GM19324 (cell line): ENCODE measurements around the gene PAK2.
A peak's percentile ranks its signal among the peaks of the same experiment; 100 is the strongest.
"Not testable (repeated sequence)": the region's sequence is repeated elsewhere in the genome, so short reads cannot be mapped to it uniquely, and the experiment has no call there.

ENCODE experiments used
- ATAC-seq: cut with Tn5 transposase; IDR thresholded peaks from one replicate; pipeline ENCODE4 v1.9.1; 2021; ENCODE audit warnings: mild to moderate bottlenecking, moderate library complexity; ENCODE audit not compliant: unreplicated experiment, low FRiP score

PAK2 gene

DNA sequence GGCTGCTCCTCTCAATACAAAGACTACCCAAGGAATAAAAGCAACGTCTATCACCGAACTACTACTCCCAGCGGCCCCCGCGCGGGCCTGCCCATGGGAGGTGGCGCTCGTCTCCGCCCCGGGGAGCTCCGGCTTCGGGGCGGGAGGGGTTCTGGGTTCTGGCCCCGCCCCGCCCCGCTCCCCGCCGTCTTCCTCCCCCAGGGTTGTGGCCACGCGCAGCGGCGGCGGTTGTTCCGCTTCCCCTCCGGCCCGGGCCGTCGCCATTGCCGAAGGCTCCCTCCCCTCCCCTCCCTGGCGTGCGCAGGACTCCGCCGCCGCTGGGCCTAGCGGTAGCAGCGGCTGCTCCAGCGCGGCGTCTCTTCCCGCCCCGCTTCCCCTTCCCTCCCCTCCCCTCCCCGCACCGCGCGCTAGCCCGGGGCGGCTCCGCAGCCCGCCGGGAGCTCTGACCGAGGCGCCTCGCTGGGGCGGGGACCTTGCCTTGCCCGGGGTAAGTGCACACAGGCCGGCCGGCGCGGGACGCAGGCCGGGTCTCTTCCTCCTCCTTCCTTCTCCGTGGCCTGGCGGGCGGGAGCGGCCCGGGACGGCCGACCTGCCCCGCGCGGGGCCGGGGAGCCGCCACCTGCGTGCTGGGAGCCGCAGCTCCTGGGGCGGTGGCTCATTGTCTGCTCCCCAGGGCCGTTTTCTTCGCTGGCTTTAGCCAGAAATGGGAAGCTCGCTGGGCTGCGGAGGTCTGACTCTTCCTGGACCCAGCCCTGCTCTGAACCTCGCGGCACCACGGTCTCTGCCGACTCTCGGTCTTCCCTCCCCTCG lies at the start of gene PAK2:
PAK2 (plus strand) TSS at position 187 of the 810 bp plus-strand sequence. CDS start 42,790 bp downstream, outside the sequence.
- peak; percentile 92 for ATAC-seq

DNA sequence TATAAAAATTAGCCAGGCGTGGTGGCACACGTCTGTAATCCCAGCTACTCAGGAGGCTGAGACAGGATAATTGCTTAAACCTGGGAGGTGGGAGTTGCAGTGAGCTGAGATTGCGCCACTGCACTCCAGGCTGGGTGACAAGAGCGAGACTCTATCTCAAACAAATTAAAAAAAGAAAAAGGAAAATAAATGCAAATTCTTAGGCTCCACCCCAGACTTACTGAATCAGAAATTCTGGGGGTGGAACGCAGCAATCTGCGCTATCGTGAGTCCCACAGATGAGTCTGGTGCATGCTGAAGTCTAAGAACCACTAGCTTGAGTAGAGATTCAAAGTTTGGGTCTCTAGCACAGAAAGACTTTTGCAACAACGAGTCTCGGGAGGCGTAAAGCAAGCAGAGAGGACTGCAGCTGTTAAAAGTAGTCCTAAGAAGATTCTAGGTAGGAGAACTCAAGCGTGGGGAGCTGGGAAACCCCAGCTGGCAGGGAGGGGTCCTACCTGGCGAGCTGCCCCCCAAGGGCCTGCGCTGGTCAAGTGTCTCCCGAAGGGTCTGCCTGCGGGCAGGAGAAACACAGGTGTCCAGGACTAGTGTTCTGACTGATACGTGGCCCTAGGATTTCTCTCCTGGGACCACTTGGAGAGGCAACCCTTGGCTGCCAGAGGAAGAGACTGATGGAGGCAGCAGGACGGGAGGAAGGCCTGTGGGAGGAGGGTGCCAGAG lies 49.6 kb upstream of the PAK2 start:
- no peak for ATAC-seq

DNA sequence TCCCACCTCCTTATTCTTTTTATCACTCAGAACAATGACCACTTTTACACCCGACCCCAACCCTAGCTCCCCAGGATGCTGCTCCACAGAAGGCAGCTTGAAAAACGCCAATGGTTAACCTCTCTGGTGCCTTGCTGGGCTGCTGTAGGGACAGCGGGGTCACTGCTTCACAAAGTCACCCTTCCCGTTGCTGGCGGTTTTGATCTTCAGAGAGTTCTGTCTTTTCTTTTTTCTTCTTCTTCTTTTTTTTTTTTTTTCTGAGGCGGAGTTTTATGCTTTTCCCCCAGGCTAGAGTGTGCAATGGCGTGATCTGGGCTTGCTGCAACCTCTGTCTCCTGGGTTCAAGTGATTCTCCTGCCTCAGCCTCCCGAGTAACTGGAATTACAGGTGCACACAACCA lies 48.3 kb upstream of the PAK2 start:
- ATAC-seq = no peak

DNA sequence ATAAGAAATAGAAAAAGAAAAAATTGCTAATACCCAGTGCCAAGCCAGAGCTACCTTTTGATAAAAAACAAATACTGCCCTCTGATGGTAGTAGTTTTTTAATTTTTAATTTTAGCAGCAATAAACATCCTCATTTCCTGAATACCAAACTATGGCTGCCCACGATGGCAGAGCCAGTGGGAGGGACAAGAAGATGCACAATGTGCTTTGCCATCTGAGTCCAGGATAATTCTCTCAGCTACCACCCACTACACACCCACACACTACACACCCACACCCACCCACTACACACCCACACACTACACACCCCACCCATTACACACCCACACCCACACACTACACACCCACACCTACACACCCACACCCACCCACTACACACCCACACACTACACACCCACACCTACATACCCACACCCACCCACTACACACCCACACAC lies 45.4 kb upstream of the PAK2 start:
- no peak for ATAC-seq

DNA sequence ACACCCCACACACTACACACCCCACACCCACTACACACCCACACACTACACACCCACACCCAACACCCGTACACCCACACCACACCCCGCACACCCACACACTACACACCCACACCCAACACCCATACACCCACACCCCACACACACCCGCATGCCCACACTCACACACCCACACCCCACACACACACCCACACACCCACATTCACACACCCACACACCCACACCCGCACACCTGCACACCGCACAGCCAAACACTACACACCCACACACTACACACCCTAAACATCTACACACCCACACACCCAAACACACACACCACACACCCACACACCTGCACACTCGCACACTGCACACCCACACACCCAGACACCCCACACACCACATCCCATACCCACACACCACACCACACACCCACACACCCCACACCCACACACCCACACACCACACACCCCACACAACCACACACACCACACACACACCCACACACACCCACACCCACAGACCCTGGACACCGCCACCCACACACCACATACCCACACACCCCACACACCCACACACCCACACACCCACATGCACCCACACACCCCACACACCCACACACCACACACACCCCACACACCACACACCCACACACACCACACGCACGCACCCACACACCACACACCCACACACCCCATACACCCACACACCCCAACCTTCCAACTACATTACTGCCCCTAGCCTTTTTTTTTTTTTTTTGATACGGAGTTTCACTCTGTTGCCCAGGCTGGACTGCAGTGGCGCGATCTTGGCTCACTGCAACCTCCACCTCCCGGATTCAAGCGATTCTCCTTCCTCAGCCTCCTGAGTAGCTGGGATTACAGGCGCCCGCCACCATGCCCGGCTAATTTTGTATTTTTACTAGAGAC lies 44.5 kb upstream of the PAK2 start:
- no peak for ATAC-seq

DNA sequence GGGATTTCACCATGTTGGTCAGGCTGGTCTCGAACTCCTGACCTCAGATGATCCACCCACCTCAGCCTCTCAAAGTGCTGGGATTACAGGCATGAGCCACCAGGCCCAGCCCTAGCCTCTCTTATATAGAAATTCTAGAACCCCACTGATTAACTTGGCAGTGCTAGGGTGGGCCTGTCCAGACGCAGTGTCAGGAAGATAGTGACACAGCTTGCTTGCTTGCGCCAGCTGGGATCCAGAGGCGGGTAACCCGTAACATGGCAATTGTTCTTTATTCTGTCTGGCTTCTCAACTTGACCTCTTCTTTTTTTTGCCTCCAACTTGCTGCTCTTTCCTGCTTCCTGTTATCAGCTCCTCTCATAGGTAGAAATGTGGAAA lies 43.8 kb upstream of the PAK2 start:
- no peak for ATAC-seq

DNA sequence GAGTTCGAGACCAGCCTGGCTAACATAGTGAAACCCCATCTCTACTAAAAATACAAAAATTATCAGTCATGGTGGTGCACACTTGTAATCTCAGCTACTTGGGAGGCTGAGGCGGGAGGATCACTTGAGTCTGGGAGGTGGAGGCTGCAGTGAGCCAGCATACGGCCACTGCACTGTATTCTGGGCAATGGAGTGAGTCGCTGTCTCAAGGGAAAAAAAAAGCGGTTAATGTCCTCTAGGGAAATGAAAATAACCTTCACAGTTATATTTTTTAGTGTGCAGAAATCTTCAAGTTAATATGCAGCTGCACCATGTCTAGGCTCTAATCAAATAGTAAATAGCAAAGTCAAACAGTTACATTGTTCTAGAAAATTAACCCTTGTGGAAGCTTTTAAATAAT lies 42.4 kb upstream of the PAK2 start:
- ATAC-seq = no peak

DNA sequence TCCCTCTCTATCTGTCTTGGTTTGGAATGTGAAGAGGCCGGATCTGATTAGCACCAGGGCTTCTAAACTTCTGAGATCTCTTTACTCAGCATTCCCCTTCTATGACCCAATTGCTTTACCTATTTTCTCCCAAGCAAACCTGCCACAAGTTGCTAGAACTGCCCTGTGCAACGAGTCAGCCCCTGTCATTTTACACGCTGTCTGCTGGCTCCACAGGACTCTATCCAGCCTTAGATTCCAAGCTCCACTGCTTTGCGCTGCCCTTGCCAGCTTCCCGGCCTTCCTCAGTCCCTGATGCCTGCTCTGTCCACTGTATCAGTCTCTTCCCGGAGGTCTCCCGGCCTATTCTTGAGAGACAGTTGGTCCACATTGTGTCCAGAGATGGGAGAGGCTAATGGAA lies 39.9 kb upstream of the PAK2 start:
- ATAC-seq = no peak

DNA sequence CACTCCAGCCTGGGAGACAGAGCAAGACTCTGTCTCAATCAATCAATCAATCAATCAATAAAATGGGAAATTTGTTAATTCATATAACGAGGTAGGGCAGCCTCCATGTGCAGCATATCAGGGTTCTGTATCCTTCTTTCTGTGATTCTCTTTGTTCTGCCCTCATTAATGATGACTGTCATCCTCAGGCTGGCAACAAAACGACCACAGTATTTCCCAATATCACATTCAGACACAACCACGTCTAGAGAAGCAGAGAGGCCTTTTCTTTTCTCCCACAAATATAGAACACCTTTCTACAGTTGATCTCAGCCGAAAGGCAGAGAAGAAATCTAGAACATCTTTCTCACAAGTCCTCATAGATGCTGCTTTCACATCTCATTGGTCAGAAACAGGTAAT lies 38.9 kb upstream of the PAK2 start:
- ATAC-seq = no peak

DNA sequence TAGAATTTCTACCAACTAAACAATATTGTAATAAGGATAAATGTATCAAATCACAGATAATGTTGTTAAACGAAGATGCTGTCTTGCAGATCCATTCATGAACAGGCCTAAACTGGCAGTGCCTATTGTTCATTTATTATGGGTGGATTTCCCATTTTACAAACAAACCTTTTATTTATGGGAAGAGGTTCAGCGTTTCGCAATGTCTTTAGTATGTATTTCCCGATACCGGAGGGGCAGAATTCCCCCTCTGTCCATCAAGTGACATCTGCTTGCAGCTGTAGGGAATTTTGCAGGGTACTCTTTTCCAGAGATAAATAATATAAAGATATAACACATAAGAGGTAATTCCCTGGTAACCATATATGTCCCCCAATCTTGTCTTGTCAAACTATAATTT lies 33.3 kb upstream of the PAK2 start:
- no peak for ATAC-seq

DNA sequence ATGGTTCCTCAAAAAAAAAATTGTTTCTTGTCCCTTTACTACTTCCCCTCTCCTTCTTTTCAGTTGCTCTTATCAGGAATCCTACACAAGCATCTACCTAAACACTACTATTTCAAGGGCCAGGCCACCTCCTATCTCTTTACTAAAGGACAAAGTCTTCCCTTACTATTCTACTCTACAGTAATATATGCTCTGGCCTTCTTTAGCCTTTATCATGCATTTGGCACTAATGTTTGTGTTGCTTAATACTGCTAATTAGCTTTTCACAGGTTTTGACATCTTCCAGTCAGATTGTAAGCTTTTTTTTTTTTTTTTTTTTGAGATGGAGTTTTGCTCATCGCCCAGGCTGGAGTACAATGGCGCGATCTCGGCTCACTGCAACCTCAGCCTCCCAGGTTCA lies 32.9 kb upstream of the PAK2 start:
- no peak for ATAC-seq

DNA sequence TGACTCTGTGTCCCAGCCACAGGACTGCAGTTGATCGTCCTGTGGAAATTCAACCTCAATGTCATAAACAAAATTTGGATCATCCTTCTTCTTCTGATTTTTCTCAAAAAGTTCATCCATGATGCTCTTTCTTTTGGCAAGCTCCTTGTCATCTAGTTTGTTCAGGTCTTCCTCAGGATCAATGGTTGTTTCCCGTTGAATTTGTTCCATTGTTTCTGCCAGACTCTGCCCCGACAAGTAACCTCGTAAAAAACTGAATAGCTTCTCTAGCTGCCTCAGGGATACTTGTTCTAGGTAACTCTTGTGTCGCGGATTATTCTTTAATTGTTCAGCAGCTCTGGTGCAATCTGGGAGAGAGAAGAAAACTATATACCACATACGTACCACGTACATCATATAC lies 32.1 kb upstream of the PAK2 start:
- no peak for ATAC-seq

DNA sequence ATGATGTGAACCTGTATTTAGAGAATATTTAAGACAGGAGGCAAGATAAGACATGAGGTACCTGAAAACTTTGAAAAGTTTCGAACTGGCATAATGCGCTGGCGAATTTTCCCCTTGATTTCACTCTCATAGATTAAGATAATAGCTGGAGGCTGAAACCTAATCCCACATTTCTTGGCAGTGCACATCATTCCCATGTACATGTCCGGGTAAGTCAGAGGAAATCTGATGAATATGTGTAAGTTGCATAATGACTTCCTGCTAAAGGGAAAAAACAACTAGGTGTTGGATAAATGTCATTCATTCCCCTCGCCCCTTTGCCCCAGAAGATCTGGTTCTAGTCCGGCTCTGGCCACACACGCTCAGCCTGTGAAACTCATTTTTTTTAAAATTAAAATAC lies 31.2 kb upstream of the PAK2 start:
- no peak for ATAC-seq

DNA sequence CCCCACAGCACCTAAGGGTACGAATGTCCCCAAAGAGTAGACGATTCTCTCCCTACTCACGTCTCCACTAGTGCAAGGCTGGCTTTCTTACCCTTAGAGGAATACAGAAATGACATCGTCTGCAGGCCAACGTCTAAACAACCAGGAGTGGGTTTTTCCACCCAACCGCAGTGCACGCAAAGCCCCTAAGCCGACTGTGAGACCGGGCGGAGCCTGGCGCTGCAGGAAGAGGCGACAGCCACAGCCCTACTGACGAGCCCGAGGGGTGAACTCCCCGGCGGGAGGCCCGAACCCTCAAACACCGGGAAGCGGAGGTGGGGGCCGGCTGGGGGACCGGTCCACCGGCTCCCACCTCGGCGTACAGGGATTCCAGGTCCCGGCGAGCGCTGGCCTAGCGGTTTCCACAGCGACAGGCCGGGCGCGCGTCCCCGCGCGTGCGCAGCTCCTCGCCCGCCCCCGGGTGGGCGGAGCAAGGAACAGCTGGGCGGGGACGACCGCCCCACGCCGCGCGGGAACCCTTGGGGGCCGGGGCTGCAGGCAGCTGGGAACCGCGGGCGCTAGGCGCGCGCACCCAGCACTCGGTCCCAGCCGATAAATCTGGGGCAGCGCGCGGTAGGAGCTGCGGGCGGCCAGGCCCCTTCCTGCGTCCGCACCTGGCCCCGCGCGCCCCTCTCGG lies 27.7 kb upstream of the PAK2 start, which contains the start of the genes CEP19 and PIGX:
CEP19 (minus strand) TSS at position 413 of the 676 bp plus-strand sequence. CDS start 3,593 bp downstream, outside the sequence.
PIGX (plus strand) TSS at position 540 of the 676 bp plus-strand sequence.
- ATAC-seq = peak; percentile 84

DNA sequence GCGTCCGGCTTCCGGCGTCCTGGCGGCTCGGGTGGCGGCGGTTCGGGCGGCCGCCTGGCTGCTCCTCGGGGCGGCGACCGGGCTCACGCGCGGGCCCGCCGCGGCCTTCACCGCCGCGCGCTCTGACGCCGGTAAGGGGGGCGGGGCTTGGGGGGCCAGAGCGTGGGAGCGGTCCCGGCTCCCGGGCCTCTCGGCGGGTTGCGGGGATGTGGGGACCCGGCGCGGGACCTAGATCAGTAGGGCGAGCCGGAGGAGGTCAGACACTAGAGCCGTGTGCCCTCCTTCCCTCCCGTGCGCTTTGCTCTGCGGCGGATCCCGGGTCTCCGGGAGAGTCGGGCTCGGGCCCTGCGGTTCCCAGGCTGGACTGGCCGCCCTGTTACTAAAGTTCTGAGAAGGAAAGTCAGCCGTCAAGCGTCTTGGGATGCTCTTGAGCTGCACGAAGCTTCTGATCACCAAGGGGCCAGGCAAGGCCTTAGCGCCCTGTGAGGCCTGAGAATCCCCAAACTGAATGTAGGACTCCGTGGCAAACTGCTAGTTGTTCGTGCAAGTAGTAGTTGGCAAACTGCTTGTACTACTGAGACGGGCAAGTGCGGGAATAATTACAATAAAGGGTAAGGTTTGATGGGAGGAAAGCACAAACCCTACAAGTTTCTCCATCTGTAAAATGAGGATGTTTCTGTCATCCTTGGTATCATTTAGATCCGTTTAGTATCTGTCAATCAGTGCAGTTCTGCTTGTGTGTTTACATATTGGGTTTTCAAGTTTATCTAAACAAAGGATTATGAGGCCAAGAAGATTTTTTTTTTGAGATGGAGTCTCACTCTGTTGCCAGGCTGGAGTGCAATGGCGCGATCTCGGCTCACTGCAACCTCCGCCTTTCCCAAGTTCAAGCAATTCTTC lies 26.9 kb upstream of the PAK2 start:
- peak; percentile 71 for ATAC-seq

DNA sequence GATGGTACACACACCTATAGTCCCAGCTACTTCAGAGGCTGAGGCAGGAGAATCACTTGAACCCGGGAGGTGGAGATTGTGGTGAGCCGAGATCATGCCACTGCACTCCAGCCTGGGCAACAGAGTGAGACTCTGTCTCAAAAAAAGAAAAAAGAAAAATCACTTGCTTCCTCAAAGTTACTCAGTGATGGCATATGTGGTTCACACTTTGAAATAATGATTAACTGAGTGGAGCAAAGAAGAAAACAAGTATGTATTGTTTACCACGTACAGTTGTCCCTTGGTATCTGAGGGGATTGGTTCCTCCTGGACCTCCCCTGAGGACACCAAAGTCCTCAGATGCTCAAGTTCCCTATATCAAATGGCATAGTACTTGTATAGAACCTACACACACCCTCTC lies 22.5 kb upstream of the PAK2 start:
- not testable (repeated sequence) for ATAC-seq

DNA sequence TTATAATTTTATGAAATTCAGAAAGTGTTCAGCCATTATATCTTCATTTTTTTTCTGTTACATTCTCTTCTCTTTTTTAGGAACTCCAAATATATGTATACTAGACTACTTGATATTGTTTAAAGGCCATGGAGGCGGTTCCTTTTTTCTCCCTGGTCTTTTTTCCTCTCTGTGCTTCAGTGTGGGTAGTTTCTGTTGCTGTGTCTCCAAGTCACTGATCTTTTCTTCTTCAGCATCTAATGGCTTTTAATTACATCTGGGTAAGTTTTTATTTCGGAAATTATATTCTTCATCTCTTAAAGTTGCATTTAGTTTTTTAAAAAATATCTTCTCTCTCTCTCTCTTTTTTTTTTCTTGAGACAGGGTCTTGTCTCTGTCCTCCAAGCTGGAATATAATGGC lies 18.6 kb upstream of the PAK2 start:
- ATAC-seq = no peak

DNA sequence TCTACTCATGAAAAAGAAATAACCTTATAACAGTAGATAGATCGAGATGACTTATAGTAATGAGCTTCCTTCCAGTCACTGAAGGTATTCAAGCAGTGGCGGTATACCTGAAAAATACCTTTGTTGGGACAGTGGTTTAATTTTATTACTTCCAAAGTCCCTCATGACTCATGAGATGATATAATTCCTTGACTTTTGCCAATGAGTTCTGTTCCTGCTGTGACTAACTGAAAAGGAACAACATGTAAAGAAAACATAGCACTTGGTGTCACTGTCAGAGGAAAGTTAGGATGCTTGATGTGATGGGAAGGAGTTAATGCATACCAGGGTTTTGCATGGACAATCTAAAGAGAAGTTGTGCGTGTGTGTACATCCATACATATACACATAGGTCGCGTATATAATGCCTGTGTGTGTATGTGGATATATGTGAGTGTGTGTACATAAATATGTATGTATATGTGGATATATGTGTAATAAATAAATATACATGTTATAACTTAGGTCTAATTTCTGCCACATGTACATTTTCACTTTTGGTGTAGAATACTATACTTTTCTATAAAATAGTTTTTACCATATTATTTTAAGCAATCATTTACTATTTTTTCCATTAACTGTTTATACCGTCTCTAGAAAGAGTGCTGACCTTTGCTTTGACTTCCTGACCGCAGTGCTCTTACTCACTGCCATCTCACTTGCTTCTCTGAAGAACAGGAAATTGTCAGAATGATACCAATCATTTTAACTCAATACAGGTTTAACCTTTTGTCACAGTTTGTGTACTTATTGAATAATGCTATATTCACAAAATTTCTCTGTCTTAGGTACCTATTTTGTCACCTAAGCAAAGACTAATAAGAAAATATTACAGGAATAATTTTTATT lies 12.6 kb upstream of the PAK2 start:
- no peak for ATAC-seq
